Esophagus squamous epithelium (tissue), 4 donors: ENCODE results near the gene PRKCZ.

Experiments
- POLR2A ChIP-seq, 4 donors: fragments of 450-650 bp; IDR thresholded peaks; one replicate each; pipeline ENCODE4 v1.6.1; 2017; ENCODE audit warnings: antibody characterized with exemption in 4 of 4, mild to moderate bottlenecking in 4 of 4, moderate library complexity in 3 of 4
- TF ChIP-seq, protein P1 (sequence below), 6 experiments: fragments of 450-650 bp in 4 of 6; fragments of 200-600 bp in 2 of 6; sonication (generic) in 2 of 6; IDR thresholded peaks; one replicate each; pipeline ENCODE4 v1.5.1; 2016 to 2019; ENCODE audit warnings: antibody characterized with exemption in 6 of 6, mild to moderate bottlenecking in 4 of 6, moderate library complexity in 4 of 6

DNA sequence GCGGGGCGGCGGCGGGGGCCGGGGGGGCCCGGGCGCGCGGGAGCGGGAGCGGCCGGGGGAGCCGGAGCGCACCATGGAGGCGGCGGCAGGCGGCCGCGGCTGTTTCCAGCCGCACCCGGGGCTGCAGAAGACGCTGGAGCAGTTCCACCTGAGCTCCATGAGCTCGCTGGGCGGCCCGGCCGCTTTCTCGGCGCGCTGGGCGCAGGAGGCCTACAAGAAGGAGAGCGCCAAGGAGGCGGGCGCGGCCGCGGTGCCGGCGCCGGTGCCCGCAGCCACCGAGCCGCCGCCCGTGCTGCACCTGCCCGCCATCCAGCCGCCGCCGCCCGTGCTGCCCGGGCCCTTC, 178.5 kb downstream of the PRKCZ start:
- TF ChIP-seq, protein P1, sequence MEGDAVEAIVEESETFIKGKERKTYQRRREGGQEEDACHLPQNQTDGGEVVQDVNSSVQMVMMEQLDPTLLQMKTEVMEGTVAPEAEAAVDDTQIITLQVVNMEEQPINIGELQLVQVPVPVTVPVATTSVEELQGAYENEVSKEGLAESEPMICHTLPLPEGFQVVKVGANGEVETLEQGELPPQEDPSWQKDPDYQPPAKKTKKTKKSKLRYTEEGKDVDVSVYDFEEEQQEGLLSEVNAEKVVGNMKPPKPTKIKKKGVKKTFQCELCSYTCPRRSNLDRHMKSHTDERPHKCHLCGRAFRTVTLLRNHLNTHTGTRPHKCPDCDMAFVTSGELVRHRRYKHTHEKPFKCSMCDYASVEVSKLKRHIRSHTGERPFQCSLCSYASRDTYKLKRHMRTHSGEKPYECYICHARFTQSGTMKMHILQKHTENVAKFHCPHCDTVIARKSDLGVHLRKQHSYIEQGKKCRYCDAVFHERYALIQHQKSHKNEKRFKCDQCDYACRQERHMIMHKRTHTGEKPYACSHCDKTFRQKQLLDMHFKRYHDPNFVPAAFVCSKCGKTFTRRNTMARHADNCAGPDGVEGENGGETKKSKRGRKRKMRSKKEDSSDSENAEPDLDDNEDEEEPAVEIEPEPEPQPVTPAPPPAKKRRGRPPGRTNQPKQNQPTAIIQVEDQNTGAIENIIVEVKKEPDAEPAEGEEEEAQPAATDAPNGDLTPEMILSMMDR (IDR thresholded peaks at IDR 0.05): no peak
- TF ChIP-seq POLR2A (IDR thresholded peaks at IDR 0.05): no peak
